NCI-H128 (cell line): ENCODE results near the gene CREM.
"Not testable (repeated sequence)": the region's sequence is repeated elsewhere in the genome, so short reads cannot be mapped to it uniquely, and the experiment has no call there.

ENCODE experiments used
- DNase-seq: peaks from one replicate; lab custom pipeline; 2025; ENCODE audit not compliant: unreplicated experiment; lab: John Stamatoyannopoulos, UW

CREM gene

GRCh38 chr10:35192645-35193249 lies 66.1 kb downstream of the CREM start:
- no peak for DNase-seq

GRCh38 chr10:35194471-35194870 lies 67.8 kb downstream of the CREM start:
- DNase-seq: no peak

GRCh38 chr10:35194906-35195305 lies 68.3 kb downstream of the CREM start:
- DNase-seq: no peak

- no peak for DNase-seq
Observed at GRCh38 chr10:35195361-35196306, 69.0 kb downstream of the CREM start.

- DNase-seq: no peak
Observed at GRCh38 chr10:35200487-35200886, 73.8 kb downstream of the CREM start.

- no peak for DNase-seq
Observed at GRCh38 chr10:35201234-35201633, 74.6 kb downstream of the CREM start.

GRCh38 chr10:35202050-35202449 lies 75.4 kb downstream of the CREM start:
- no peak for DNase-seq

GRCh38 chr10:35203745-35204144 lies 77.1 kb downstream of the CREM start:
- DNase-seq: no peak

- no peak for DNase-seq
Observed at GRCh38 chr10:35204650-35205319, 78.1 kb downstream of the CREM start.

- DNase-seq: no peak
Observed at GRCh38 chr10:35206274-35206673, 79.6 kb downstream of the CREM start.

GRCh38 chr10:35208536-35208935 lies 81.9 kb downstream of the CREM start:
- no peak for DNase-seq

GRCh38 chr10:35208949-35209613 lies 82.4 kb downstream of the CREM start:
- no peak for DNase-seq

GRCh38 chr10:35210961-35211360 lies 84.3 kb downstream of the CREM start:
- DNase-seq: no peak

- no peak for DNase-seq
Observed at GRCh38 chr10:35211390-35211789, 84.7 kb downstream of the CREM start.

- no peak for DNase-seq
Observed at GRCh38 chr10:35212856-35213255, 86.2 kb downstream of the CREM start.

GRCh38 chr10:35213699-35214098 lies 87.1 kb downstream of the CREM start:
- DNase-seq: no peak

GRCh38 chr10:35214607-35215020 lies 88.0 kb downstream of the CREM start:
- DNase-seq: no peak

GRCh38 chr10:35215107-35215506 lies 88.5 kb downstream of the CREM start:
- no peak for DNase-seq

- DNase-seq: no peak
Observed at GRCh38 chr10:35216303-35216905, 89.8 kb downstream of the CREM start.

- not testable (repeated sequence) for DNase-seq
Observed at GRCh38 chr10:35216956-35217355, 90.3 kb downstream of the CREM start.

- DNase-seq: no peak
Observed at GRCh38 chr10:35217455-35217854, 90.8 kb downstream of the CREM start.
